GM12872 (cell line): Measurements from ENCODE around the gene ABCG1.

Source experiments
- CTCF ChIP-seq: IDR thresholded peaks from 3 replicates; pipeline ENCODE4 v1.5.1; 2011; ENCODE audit warnings: low read depth, mild to moderate bottlenecking, low read length, moderate library complexity; ENCODE audit not compliant: insufficient read depth

The ABCG1 gene

GRCh38 chr21:42231756-42232155 is 12.8 kb downstream of the ABCG1 start:
- no peak for TF ChIP-seq CTCF

- TF ChIP-seq CTCF = no peak
Observed at GRCh38 chr21:42232176-42232825, 13.4 kb downstream of the ABCG1 start.

GRCh38 chr21:42233067-42233961 is 14.4 kb downstream of the ABCG1 start:
- TF ChIP-seq CTCF = peak; percentile 66

GRCh38 chr21:42234041-42234440 is 15.1 kb downstream of the ABCG1 start:
- TF ChIP-seq CTCF = no peak

GRCh38 chr21:42234464-42235241 is 15.7 kb downstream of the ABCG1 start:
- TF ChIP-seq CTCF = no peak

GRCh38 chr21:42235593-42235992 is 16.7 kb downstream of the ABCG1 start:
- no peak for TF ChIP-seq CTCF

- no peak for TF ChIP-seq CTCF
Observed at GRCh38 chr21:42236014-42236413, 17.1 kb downstream of the ABCG1 start.
